Measurements from ENCODE around the gene ATF3. TPM values are rescaled to one million over a fixed set of nuclear protein-coding genes. Genes with fewer than 3 reads are reported as not detected.

Gene ATF3
- total RNA-seq (2014; rRNA removed; shearing (Covaris generic)) = 17.8 and 37.4 TPM in 2 replicates

- DNase-seq (ENCODE audit: low read depth) = peak; percentile 100
Measured at GRCh38 chr1:212608392-212608958, at the start of gene ATF3. ATF3 (plus strand) TSS chr1:212608761; CDS start chr1:212615022, 6,261 bp downstream.

GRCh38 chr1:212559929-212560328 is 48.6 kb upstream of the ATF3 start:
- no peak for DNase-seq (ENCODE audit: low read depth)

- no peak for DNase-seq (ENCODE audit: low read depth)
Measured at GRCh38 chr1:212560933-212561460, 47.6 kb upstream of the ATF3 start.

- DNase-seq (ENCODE audit: low read depth) = peak; percentile 64
Measured at GRCh38 chr1:212561501-212561931, 47.0 kb upstream of the ATF3 start.

GRCh38 chr1:212562771-212563170 is 45.8 kb upstream of the ATF3 start:
- no peak for DNase-seq (ENCODE audit: low read depth)

GRCh38 chr1:212565079-212565478 is 43.5 kb upstream of the ATF3 start:
- DNase-seq (ENCODE audit: low read depth) = no peak

- DNase-seq (ENCODE audit: low read depth) = no peak
Measured at GRCh38 chr1:212565571-212566305, 42.8 kb upstream of the ATF3 start.

- DNase-seq (ENCODE audit: low read depth) = peak; percentile 90
Measured at GRCh38 chr1:212566522-212567479, 41.8 kb upstream of the ATF3 start.

- no peak for DNase-seq (ENCODE audit: low read depth)
Measured at GRCh38 chr1:212567638-212568037, 40.9 kb upstream of the ATF3 start.

GRCh38 chr1:212568978-212569537 is 39.5 kb upstream of the ATF3 start:
- no peak for DNase-seq (ENCODE audit: low read depth)

- DNase-seq (ENCODE audit: low read depth) = no peak
Measured at GRCh38 chr1:212574732-212575131, 33.8 kb upstream of the ATF3 start.

GRCh38 chr1:212575333-212575732 is 33.2 kb upstream of the ATF3 start:
- DNase-seq (ENCODE audit: low read depth) = no peak

- DNase-seq (ENCODE audit: low read depth) = no peak
Measured at GRCh38 chr1:212578041-212578440, 30.5 kb upstream of the ATF3 start.

- no peak for DNase-seq (ENCODE audit: low read depth)
Measured at GRCh38 chr1:212581034-212581433, 27.5 kb upstream of the ATF3 start.

GRCh38 chr1:212582291-212582690 is 26.3 kb upstream of the ATF3 start:
- DNase-seq (ENCODE audit: low read depth) = no peak

GRCh38 chr1:212582808-212583615 is 25.5 kb upstream of the ATF3 start:
- no peak for DNase-seq (ENCODE audit: low read depth)

GRCh38 chr1:212583643-212584042 is 24.9 kb upstream of the ATF3 start:
- DNase-seq (ENCODE audit: low read depth) = no peak

GRCh38 chr1:212584092-212584886 is 24.3 kb upstream of the ATF3 start:
- no peak for DNase-seq (ENCODE audit: low read depth)

- no peak for DNase-seq (ENCODE audit: low read depth)
Measured at GRCh38 chr1:212585210-212585609, 23.4 kb upstream of the ATF3 start.

Data from Daoy (cell line).